Measurements from ENCODE around the gene TRIM17.

TRIM17 gene, protein sequence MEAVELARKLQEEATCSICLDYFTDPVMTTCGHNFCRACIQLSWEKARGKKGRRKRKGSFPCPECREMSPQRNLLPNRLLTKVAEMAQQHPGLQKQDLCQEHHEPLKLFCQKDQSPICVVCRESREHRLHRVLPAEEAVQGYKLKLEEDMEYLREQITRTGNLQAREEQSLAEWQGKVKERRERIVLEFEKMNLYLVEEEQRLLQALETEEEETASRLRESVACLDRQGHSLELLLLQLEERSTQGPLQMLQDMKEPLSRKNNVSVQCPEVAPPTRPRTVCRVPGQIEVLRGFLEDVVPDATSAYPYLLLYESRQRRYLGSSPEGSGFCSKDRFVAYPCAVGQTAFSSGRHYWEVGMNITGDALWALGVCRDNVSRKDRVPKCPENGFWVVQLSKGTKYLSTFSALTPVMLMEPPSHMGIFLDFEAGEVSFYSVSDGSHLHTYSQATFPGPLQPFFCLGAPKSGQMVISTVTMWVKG

DNA sequence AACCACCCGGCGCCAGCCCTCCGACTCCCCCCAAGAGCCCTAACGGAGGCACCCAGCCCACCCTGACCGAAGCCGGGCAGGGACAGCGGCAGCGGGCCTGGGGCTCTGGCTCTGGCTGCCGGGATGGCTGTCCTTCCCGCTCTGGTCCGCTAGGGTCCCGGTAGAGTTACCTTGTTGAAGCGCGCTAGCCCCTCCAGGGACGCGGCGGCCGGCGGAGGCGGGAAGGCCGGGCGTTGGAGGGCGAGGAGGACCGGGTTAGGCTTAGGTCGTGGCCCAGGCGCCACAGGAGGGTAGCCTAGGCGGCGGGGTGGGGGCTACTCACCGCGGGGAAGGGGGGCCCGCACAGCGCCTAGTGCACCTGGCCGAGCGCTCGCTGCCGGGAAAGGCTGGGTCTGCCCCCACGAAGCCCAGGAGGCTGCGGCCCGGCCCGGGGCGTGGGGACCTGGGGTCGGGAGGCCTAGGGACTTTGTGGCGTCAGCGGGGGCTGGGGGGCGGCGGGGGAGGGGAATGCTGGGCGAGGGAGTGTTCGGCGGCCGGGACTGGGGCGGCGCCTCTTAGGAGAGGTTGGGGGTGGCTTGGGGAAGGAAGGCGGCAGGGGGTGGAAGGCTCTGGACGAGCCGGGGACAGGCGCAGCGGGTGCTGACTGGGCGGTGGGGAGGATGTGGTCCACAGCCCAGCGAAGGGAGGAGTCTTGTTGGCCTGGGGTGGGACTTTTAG is at the start of gene TRIM17:
TSS of gene TRIM17 (minus strand) at position 645 of the 717 bp plus-strand sequence. CDS start 1,789 bp downstream, outside the sequence.
- peak in 1 of 2 experiments; percentile 19 for DNase-seq

DNA sequence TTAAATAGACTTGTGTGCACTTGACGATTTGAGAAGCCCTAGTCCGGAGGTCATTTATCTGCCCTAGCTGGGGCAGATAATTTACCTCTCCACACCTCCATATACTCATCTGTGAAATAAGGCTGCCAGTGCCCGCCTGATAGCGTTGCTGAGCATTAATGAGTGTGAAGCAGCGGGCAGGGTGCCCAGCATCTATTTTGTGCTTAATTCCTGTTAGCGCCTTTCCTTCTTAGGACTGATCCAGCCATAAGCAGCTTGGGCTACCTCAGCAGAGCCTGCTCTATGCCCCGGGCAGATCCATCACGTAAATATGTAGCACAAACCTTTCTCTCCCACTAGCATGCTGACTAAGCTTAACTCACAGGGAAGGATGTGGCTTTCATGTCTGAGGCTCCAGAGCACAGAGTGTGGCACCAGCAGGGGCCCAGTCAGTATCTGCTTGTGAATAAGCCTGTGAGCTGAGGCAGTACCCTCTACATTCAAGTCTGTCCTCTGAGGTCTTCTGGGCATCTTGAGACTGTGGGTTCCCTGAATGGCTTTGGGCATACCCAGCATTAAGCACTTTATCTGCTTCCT is 49.0 kb upstream of the TRIM17 start:
- DNase-seq = no peak
- TF ChIP-seq POLR2A (IDR thresholded peaks at IDR 0.05; ENCODE audit: low read length) = no peak
- TF ChIP-seq GATA1 (IDR thresholded peaks at IDR 0.05; ENCODE audit: low read depth, low read length) = no peak

More for the DNA sequence above, at the start of gene TRIM17:
- TF ChIP-seq GATA1 (IDR thresholded peaks at IDR 0.05; ENCODE audit: low read depth, low read length) (no peak), POLR2A (IDR thresholded peaks at IDR 0.05; ENCODE audit: low read length) (no peak)

DNA sequence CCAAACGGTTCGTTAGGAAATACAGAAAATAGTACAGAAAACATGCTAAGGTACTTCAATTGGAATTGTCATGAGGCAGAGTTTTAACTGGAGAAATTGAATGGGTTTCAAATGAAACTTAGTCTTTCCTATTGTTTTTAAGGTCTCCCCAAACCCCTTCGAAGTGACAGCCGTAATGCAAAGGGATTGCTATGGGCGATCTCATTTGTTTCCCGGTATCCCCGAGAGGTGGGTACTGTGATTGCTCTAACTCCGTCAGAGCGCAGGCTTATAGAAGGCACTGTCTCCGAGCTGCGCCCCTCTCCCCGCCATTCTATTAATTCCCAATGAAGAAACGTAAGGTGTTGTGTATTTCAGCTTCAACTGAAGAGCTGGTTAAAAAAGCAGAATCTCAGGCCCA is 48.5 kb upstream of the TRIM17 start:
- no peak for TF ChIP-seq POLR2A (IDR thresholded peaks at IDR 0.05; ENCODE audit: low read length)
- TF ChIP-seq GATA1 (IDR thresholded peaks at IDR 0.05; ENCODE audit: low read depth, low read length) = no peak
- no peak for DNase-seq

DNA sequence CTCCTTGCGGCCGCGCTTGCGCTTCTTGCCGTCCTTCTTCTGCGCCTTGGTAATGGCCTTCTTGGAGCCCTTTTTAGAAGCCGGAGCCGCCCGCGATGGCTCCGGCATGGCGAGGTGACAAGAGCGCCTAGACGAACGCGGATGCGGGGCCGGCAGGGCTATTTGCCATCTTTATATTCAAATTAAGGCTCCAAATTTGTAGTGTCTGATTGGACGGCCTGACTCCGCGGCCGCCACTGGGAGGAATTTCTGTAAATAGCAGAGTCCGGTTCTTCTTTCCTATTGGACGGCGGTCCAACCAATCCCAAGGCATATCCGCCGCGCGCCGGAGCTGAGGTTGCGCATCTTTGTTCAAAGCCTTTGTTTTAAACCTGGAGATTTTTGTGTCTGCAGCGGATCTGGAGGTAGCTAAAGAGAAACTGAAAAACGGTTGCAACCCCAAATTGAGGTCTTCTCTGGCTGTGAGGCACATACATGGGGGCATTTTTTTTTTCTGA is 47.9 kb upstream of the TRIM17 start:
- peak; percentile 64 for TF ChIP-seq POLR2A (IDR thresholded peaks at IDR 0.05; ENCODE audit: low read length)
- no peak for TF ChIP-seq GATA1 (IDR thresholded peaks at IDR 0.05; ENCODE audit: low read depth, low read length)
- DNase-seq = peak; percentile 83 to 86

DNA sequence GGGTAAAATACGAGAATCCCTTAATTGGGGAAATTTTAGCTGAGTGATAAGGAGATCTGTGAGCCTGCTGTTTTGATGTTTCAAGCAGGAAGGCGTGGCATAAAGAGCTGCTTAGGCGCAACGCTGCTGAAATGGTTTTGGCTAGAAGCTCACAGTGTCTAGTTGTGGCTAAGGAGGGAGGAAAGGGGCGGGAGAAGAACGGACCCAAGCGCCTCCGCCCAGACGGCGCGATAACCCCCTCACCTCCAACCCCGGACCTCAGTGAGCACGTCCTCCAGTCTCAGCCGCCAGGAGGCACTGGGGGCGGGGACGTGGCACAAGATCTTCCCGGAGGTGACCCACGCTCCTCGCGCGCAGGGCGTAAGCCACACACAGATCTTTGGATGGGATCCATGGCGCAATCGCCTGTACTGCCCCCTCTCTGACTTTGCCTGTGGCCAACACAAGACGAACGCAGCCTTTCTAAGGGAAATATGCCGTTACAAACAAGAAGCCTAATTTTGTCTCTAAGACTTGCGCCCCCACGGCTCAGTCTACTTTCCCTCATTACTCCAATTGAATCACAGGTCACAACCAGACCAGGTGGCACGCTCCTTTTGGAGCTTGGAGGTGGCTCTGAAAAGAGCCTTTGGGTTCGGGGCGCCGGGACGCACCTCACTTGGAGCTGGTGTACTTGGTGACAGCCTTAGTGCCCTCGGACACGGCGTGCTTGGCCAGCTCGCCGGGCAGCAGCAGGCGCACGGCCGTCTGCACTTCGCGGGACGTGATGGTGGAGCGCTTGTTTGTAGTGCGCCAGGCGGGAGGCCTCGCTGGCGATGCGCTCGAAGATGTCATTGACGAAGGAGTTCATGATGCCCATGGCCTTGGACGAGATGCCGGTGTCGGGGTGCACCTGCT is 47.1 kb upstream of the TRIM17 start:
- TF ChIP-seq GATA1 (IDR thresholded peaks at IDR 0.05; ENCODE audit: low read depth, low read length) (no peak), POLR2A (IDR thresholded peaks at IDR 0.05; ENCODE audit: low read length) (peak; percentile 83)
- peak; percentile 90 to 95 for DNase-seq

DNA sequence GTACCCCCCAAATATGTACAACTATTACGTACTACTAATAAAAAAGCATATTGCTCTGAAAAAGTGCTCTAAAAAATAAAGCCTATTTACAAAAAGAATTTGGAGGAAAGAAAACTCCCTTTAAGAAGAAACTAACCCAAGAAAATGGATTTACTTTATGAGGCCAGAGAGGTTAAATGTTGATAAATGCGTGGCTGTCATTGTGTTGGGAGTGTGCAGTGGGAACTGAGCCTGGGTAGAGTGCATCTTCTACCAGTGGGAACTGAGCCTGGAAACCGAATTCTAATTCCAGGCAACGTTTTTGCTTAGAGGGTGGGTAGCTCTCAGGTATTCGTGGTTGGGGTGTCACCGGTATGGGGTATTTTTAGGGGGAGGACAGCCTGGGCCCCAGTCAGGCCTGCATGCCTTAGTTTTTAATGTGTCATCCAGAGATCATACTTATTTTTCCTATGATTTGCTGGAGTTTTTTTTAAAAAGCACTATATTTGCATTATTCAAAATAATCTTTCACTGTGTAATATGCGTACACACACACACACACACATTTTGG is 46.4 kb upstream of the TRIM17 start:
- no peak for TF ChIP-seq GATA1 (IDR thresholded peaks at IDR 0.05; ENCODE audit: low read depth, low read length)
- TF ChIP-seq POLR2A (IDR thresholded peaks at IDR 0.05; ENCODE audit: low read length) = no peak
- no peak for DNase-seq

DNA sequence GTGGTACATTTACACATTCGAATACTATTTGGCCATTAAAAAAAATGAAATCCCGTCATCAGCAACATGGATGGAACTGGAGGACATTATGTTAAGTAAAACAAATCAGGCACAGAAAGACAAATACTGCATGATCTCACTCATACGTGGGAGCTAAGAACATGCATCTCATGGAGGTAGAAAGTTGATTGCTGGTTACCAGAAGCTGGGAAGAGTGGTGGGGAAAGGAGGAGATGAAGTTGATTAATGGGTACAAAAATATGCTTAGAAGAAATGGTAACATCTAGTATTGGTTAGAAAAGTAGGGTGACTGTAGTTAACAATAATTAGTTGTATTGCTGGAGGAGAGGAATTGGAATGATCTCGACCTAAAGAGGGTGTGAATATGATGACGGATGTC is 45.9 kb upstream of the TRIM17 start:
- TF ChIP-seq POLR2A (IDR thresholded peaks at IDR 0.05; ENCODE audit: low read length) (no peak), GATA1 (IDR thresholded peaks at IDR 0.05; ENCODE audit: low read depth, low read length) (no peak)
- DNase-seq = no peak

DNA sequence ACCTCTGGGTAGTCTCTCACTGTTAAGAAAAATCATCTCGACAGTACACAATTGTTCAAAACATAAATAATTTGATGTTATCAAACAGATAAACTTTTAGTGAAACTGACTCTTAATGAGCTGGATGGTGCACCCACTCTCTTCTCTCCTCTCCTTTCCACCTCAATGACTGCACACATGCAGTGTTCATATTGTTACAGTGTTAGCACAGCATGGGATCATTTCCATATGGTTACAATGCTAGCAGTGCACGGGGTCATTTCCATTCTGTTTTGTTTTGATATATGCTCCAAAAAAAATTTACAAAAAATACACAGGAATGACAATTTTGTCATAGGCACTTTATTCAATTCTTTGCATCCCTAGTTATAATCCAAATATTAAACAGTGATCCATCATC is 44.2 kb upstream of the TRIM17 start:
- TF ChIP-seq GATA1 (IDR thresholded peaks at IDR 0.05; ENCODE audit: low read depth, low read length) (no peak), POLR2A (IDR thresholded peaks at IDR 0.05; ENCODE audit: low read length) (no peak)
- DNase-seq = no peak

DNA sequence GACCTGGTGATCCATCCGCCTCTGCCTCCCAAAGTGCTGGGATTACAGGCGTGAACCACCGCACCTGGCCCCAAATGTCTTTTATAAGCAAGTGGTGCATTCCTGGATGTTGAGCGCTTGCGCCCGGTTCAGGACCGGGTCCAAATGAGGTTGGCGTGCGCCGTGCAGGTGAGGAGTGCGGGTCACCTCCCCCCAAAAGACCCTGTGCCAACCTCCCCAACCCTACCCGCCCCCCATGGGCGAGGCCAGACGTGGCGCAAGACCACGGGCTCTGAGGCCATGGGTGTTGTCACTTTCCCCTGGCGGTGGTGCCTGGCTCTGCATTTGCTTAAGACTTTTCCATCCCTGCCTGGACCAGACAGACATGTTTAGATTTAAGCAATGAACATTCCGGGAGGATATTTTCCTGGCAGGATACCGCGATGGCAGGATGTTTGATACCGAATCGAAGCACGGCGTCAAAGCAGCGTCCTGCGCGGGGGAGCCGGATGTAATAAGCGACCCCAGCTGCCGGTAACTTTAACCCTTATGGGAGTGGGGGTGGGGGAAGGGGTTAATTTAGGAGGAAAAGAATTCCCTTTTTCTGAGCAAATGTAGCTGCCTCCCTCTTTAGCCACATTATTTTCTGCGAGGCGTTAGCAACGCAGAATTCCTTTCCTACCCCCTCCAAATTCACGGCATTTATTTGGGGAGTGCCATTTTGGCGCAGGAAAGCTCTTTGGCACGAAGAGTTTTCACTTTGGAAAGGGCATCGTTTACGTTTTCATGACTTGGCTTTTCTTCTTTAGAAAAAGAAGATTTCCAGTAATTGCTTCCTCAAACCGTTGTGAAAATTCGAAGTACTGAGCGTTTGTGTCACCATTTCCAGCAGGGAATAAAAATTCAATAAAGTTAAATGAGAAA is 42.7 kb upstream of the TRIM17 start:
- peak; percentile 83 to 89 for DNase-seq
- TF ChIP-seq GATA1 (IDR thresholded peaks at IDR 0.05; ENCODE audit: low read depth, low read length) (no peak), POLR2A (IDR thresholded peaks at IDR 0.05; ENCODE audit: low read length) (no peak)

DNA sequence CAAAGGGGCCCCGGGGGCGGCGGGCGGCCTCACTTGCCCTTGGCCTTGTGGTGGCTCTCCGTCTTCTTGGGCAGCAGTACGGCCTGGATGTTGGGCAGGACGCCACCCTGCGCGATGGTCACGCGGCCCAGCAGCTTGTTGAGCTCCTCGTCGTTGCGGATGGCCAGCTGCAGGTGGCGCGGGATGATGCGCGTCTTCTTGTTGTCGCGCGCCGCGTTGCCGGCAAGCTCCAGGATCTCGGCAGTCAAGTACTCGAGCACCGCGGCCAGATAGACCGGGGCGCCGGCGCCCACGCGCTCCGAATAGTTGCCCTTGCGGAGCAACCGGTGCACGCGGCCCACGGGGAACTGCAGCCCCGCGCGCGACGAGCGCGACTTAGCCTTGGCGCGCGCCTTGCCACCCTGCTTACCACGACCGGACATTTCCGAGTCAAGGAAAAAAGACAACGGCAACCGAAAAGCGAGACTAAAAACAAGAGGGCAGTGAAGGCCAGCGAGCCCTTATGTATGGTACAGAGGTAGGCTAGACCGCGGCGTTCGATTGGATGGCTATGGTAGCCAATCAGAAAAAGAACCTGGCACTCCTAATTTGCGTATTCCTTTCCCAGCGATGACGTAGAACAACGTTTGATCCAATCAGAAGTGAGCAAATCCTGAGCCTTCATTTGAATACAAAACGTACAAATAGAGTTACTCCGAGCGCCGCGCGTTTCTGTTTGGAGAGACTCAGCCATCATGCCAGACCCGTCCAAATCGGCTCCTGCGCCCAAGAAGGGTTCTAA is 40.9 kb upstream of the TRIM17 start:
- peak; percentile 99 for DNase-seq
- TF ChIP-seq GATA1 (IDR thresholded peaks at IDR 0.05; ENCODE audit: low read depth, low read length) (no peak), POLR2A (IDR thresholded peaks at IDR 0.05; ENCODE audit: low read length) (peak; percentile 99)

DNA sequence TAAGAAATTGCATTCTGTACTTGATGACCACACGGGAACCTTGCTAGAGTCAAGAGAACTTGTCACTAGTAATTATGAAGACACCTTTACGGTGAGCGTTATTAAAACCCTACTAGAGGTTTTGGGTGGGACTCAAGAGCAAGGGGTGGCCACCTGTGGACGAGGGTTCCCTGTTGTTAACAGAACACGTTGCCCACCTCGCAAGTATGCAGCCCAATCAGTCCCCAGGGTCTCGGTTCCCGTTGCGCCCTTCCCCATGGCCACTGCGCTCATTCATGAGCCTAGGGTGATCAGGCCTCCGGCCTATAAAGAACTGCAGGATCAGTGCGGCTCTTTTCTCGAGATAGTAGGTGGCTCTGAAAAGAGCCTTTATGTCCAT is 40.3 kb upstream of the TRIM17 start:
- TF ChIP-seq POLR2A (IDR thresholded peaks at IDR 0.05; ENCODE audit: low read length) (no peak), GATA1 (IDR thresholded peaks at IDR 0.05; ENCODE audit: low read depth, low read length) (no peak)
- DNase-seq = no peak
